ENCODE data around the gene BCAS1. TPM values are rescaled to one million over a fixed set of nuclear protein-coding genes. Genes with fewer than 3 reads are reported as not detected.

Gene BCAS1
- polyA plus RNA-seq, 1 of the 3 experiments (the other 2 are of a cell fraction), result not detected

- no peak overlapping the region for H3K4me2 ChIP-seq
- H3K4me3 ChIP-seq (ENCODE audit: low read depth in 2 of 2, low read length in 1 of 2), result no peak overlapping the region
- H3K9me2 ChIP-seq, result no peaks in the 10 kb centered on the region
- H3F3A ChIP-seq (replicated peaks; ENCODE audit: insufficient read depth), result peaks cover 2% of the 10 kb centered on the region
- ChIA-PET POLR2A (no interaction called here), CTCF (interaction anchor here (0.6 to 1.2 kb wide), 3 partner anchors 15 to 382 kb away, joined by 3 read pairs; no protein-coding TSS in a partner anchor)
- H3K9me3 ChIP-seq, result no peaks in the 10 kb centered on the region
- WGBS (ENCODE audit: low lambda C conversion rate), result 78% methylated on average over 6 of the region's 6 CpGs
- no peak overlapping the region for H2AFZ ChIP-seq (ENCODE audit: low read depth)
- H3K36me3 ChIP-seq (replicated peaks in 1 of 2; ENCODE audit: control insufficient read depth in 1 of 2, insufficient read depth in 2 of 2, low read length in 1 of 2), result no peaks in the 10 kb centered on the region
- H3K27me3 ChIP-seq (ENCODE audit: insufficient read depth), result peaks cover 11% of the 10 kb centered on the region; the same call in 1 of the 2 replicates
- no peaks in the 10 kb centered on the region for H3K79me2 ChIP-seq (ENCODE audit: insufficient read depth)
- H3K9ac ChIP-seq, result no peak overlapping the region
- H3K4me1 ChIP-seq (ENCODE audit: control insufficient read depth in 1 of 2, insufficient read depth in 2 of 2, low read depth in 1 of 2, low read length in 1 of 2), result peaks cover 0 to 9% of the 10 kb centered on the region in 2 experiments; a peak in 1 of 4 replicates
- TF ChIP-seq GABPA (IDR thresholded peaks at IDR 0.05; ENCODE audit: low read depth), result no peak
- TF ChIP-seq, protein P1, sequence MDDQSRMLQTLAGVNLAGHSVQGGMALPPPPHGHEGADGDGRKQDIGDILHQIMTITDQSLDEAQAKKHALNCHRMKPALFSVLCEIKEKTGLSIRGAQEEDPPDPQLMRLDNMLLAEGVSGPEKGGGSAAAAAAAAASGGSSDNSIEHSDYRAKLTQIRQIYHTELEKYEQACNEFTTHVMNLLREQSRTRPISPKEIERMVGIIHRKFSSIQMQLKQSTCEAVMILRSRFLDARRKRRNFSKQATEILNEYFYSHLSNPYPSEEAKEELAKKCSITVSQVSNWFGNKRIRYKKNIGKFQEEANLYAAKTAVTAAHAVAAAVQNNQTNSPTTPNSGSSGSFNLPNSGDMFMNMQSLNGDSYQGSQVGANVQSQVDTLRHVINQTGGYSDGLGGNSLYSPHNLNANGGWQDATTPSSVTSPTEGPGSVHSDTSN (IDR thresholded peaks at IDR 0.05), result no peak
- no peak overlapping the region for H3K27ac ChIP-seq (ENCODE audit: low read depth in 2 of 2, low read length in 1 of 2)
- no peaks in the 10 kb centered on the region for H4K20me1 ChIP-seq (ENCODE audit: insufficient read depth)
- DNase-seq, result no peak
These were observed 110.3 kb downstream of the BCAS1 start for GRCh38 chr20:53959911-53960578.

GRCh38 chr20:53958260-53958659 lies 112.1 kb downstream of the BCAS1 start:
- no peak overlapping the region for H3K4me2 ChIP-seq

More at GRCh38 chr20:53958260-53958659, 112.1 kb downstream of the BCAS1 start:
- WGBS (ENCODE audit: low lambda C conversion rate), result 42% methylated on average over 5 of the region's 5 CpGs
- Histone ChIP-seq H3F3A (replicated peaks; ENCODE audit: insufficient read depth) (peaks cover 2% of the 10 kb centered on the region), H3K36me3 (replicated peaks in 1 of 2; ENCODE audit: control insufficient read depth in 1 of 2, insufficient read depth in 2 of 2, low read length in 1 of 2) (no peaks in the 10 kb centered on the region), H3K27me3 (ENCODE audit: insufficient read depth) (peaks cover 3% of the 10 kb centered on the region; the same call in 1 of the 2 replicates), H3K9me3 (no peaks in the 10 kb centered on the region), H3K4me1 (ENCODE audit: control insufficient read depth in 1 of 2, insufficient read depth in 2 of 2, low read depth in 1 of 2, low read length in 1 of 2) (peaks cover 0 to 9% of the 10 kb centered on the region in 2 experiments; a peak in 1 of 4 replicates), H4K20me1 (ENCODE audit: insufficient read depth) (no peaks in the 10 kb centered on the region), H3K9me2 (no peaks in the 10 kb centered on the region), H3K9ac (no peak overlapping the region), H3K27ac (ENCODE audit: low read depth in 2 of 2, low read length in 1 of 2) (no peak overlapping the region), H2AFZ (ENCODE audit: low read depth) (no peak overlapping the region), H3K79me2 (ENCODE audit: insufficient read depth) (no peaks in the 10 kb centered on the region), H3K4me3 (ENCODE audit: low read depth in 2 of 2, low read length in 1 of 2) (no peak overlapping the region)
- no peak for TF ChIP-seq GABPA (IDR thresholded peaks at IDR 0.05; ENCODE audit: low read depth)
- TF ChIP-seq EZH2phosphoT487 (IDR thresholded peaks at IDR 0.05; ENCODE audit: borderline replicate concordance, low read depth), result no peak
- TF ChIP-seq, protein P2, sequence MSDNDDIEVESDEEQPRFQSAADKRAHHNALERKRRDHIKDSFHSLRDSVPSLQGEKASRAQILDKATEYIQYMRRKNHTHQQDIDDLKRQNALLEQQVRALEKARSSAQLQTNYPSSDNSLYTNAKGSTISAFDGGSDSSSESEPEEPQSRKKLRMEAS (IDR thresholded peaks at IDR 0.05; ENCODE audit: low read depth), result no peak
- no peak for TF ChIP-seq USF2 (IDR thresholded peaks at IDR 0.05; ENCODE audit: borderline replicate concordance, low read depth, low read length)
- TF ChIP-seq RCOR1 (IDR thresholded peaks at IDR 0.05; ENCODE audit: low read length), result no peak
- no peak for TF ChIP-seq YY1 (IDR thresholded peaks at IDR 0.05; ENCODE audit: low read depth)
- TF ChIP-seq, protein P1 (IDR thresholded peaks at IDR 0.05), result no peak
- TF ChIP-seq FOXM1 (IDR thresholded peaks at IDR 0.05; ENCODE audit: low read depth), result no peak
- TF ChIP-seq, protein P3, sequence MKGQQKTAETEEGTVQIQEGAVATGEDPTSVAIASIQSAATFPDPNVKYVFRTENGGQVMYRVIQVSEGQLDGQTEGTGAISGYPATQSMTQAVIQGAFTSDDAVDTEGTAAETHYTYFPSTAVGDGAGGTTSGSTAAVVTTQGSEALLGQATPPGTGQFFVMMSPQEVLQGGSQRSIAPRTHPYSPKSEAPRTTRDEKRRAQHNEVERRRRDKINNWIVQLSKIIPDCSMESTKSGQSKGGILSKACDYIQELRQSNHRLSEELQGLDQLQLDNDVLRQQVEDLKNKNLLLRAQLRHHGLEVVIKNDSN (IDR thresholded peaks at IDR 0.05; ENCODE audit: borderline replicate concordance, low read depth), result no peak
- TF ChIP-seq, protein P4, sequence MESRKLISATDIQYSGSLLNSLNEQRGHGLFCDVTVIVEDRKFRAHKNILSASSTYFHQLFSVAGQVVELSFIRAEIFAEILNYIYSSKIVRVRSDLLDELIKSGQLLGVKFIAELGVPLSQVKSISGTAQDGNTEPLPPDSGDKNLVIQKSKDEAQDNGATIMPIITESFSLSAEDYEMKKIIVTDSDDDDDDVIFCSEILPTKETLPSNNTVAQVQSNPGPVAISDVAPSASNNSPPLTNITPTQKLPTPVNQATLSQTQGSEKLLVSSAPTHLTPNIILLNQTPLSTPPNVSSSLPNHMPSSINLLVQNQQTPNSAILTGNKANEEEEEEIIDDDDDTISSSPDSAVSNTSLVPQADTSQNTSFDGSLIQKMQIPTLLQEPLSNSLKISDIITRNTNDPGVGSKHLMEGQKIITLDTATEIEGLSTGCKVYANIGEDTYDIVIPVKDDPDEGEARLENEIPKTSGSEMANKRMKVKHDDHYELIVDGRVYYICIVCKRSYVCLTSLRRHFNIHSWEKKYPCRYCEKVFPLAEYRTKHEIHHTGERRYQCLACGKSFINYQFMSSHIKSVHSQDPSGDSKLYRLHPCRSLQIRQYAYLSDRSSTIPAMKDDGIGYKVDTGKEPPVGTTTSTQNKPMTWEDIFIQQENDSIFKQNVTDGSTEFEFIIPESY (IDR thresholded peaks at IDR 0.05; ENCODE audit: borderline replicate concordance, low read depth), result no peak
- TF ChIP-seq POLR2AphosphoS5 (IDR thresholded peaks at IDR 0.05; ENCODE audit: low read depth, low read length), result no peak
- no peak for TF ChIP-seq JUND (IDR thresholded peaks at IDR 0.05)
- no peak for TF ChIP-seq TEAD4 (IDR thresholded peaks at IDR 0.05; ENCODE audit: borderline replicate concordance, insufficient read depth)
- TF ChIP-seq GATA2 (CRISPR knock-in tag; IDR thresholded peaks at IDR 0.05), result no peak
- TF ChIP-seq CHD2 (IDR thresholded peaks at IDR 0.05; ENCODE audit: low read length, partially characterized antibody), result no peak
- no peak for TF ChIP-seq MEF2A (IDR thresholded peaks at IDR 0.05; ENCODE audit: borderline replicate concordance, low read depth)
- ChIA-PET CTCF (interaction anchor here (1.0 to 1.6 kb wide), 3 partner anchors 14 to 41 kb away, joined by 3 to 6 read pairs (median 4); no protein-coding TSS in a partner anchor), POLR2A (interaction anchor here (0.5 kb wide), 1 partner anchor 1263 kb away, joined by 3 read pairs; no protein-coding TSS in a partner anchor)
- no peak for DNase-seq

All from SK-N-SH (cell line).